BLaER1 (cell line): ENCODE results near the gene SYT17.
A peak's percentile ranks its signal among the peaks of the same experiment; 100 is the strongest.
"Not testable (repeated sequence)": the region's sequence is repeated elsewhere in the genome, so short reads cannot be mapped to it uniquely, and the experiment has no call there.

Experiments used
- H3K27ac ChIP-seq: shearing (Covaris generic); formaldehyde crosslinking; 2 replicates; pipeline ENCODE4 v1.8.1; 2022
- H3K27me3 ChIP-seq: shearing (Covaris generic); formaldehyde crosslinking; 2 replicates; pipeline ENCODE4 v1.8.1; 2022
- H3K36me3 ChIP-seq: shearing (Covaris generic); formaldehyde crosslinking; 2 replicates; pipeline ENCODE4 v1.8.1; 2022
- H3K4me1 ChIP-seq: shearing (Covaris generic); formaldehyde crosslinking; 2 replicates; pipeline ENCODE4 v1.8.1; 2022
- H3K4me2 ChIP-seq: shearing (Covaris generic); formaldehyde crosslinking; 2 replicates; pipeline ENCODE4 v1.8.1; 2022
- H3K4me3 ChIP-seq: shearing (Covaris generic); formaldehyde crosslinking; 2 replicates; pipeline ENCODE4 v1.8.1; 2022
- H3K9ac ChIP-seq: shearing (Covaris generic); formaldehyde crosslinking; 2 replicates; pipeline ENCODE4 v1.8.1; 2022
- H3K9me3 ChIP-seq: shearing (Covaris generic); formaldehyde crosslinking; 2 replicates; pipeline ENCODE4 v1.8.1; 2022
- H4K20me1 ChIP-seq: shearing (Covaris generic); formaldehyde crosslinking; 2 replicates; pipeline ENCODE4 v1.8.1; 2022
- Cebpa-rat ChIP-seq: shearing (Covaris generic); IDR thresholded peaks from 2 replicates; pipeline ENCODE4 v1.8.1; 2022

Gene SYT17

GRCh38 chr16:19183187-19183586, 15.1 kb downstream of the SYT17 start:
- H3K4me3 ChIP-seq = no peak overlapping the region
- H3K27me3 ChIP-seq = no peaks in the 10 kb centered on the region
- H3K9me3 ChIP-seq = no peaks in the 10 kb centered on the region
- H3K4me2 ChIP-seq = no peak overlapping the region
- no peak overlapping the region for H3K9ac ChIP-seq
- no peaks in the 10 kb centered on the region for H3K4me1 ChIP-seq
- TF ChIP-seq Cebpa-rat = no peak
- no peak overlapping the region for H3K27ac ChIP-seq
- no peaks in the 10 kb centered on the region for H4K20me1 ChIP-seq
- no peaks in the 10 kb centered on the region for H3K36me3 ChIP-seq

- Histone ChIP-seq H3K4me3 (no peak overlapping the region), H4K20me1 (no peaks in the 10 kb centered on the region), H3K27ac (no peak overlapping the region), H3K4me1 (no peaks in the 10 kb centered on the region), H3K9ac (no peak overlapping the region), H3K9me3 (no peaks in the 10 kb centered on the region), H3K4me2 (no peak overlapping the region), H3K36me3 (no peaks in the 10 kb centered on the region), H3K27me3 (no peaks in the 10 kb centered on the region)
- TF ChIP-seq Cebpa-rat = no peak
Observed at GRCh38 chr16:19184823-19185509, 16.9 kb downstream of the SYT17 start.

- H3K27ac ChIP-seq = no peak overlapping the region
- H4K20me1 ChIP-seq = no peaks in the 10 kb centered on the region
- no peaks in the 10 kb centered on the region for H3K4me1 ChIP-seq
- H3K9ac ChIP-seq = no peak overlapping the region
- no peak overlapping the region for H3K4me3 ChIP-seq
- H3K36me3 ChIP-seq = no peaks in the 10 kb centered on the region
- no peak for TF ChIP-seq Cebpa-rat
- H3K9me3 ChIP-seq = no peaks in the 10 kb centered on the region
- no peaks in the 10 kb centered on the region for H3K27me3 ChIP-seq
- H3K4me2 ChIP-seq = no peak overlapping the region
Observed at GRCh38 chr16:19185510-19185851, 17.4 kb downstream of the SYT17 start.

- no peaks in the 10 kb centered on the region for H3K27me3 ChIP-seq
- H3K4me3 ChIP-seq = no peak overlapping the region
- H3K27ac ChIP-seq = no peak overlapping the region
- TF ChIP-seq Cebpa-rat = no peak
- H3K4me1 ChIP-seq = no peaks in the 10 kb centered on the region
- no peaks in the 10 kb centered on the region for H3K9me3 ChIP-seq
- no peak overlapping the region for H3K9ac ChIP-seq
- no peaks in the 10 kb centered on the region for H4K20me1 ChIP-seq
- H3K4me2 ChIP-seq = no peak overlapping the region
- no peaks in the 10 kb centered on the region for H3K36me3 ChIP-seq
Observed at GRCh38 chr16:19186408-19186807, 18.4 kb downstream of the SYT17 start.

GRCh38 chr16:19187961-19188360, 19.9 kb downstream of the SYT17 start:
- H4K20me1 ChIP-seq = not testable (repeated sequence)

GRCh38 chr16:19188406-19188805, 20.4 kb downstream of the SYT17 start:
- H3K9me3 ChIP-seq = no peaks in the 10 kb centered on the region
- H3K4me1 ChIP-seq = no peaks in the 10 kb centered on the region
- H3K27ac ChIP-seq = no peak overlapping the region
- H3K4me2 ChIP-seq = no peak overlapping the region
- H3K9ac ChIP-seq = no peak overlapping the region
- H3K36me3 ChIP-seq = no peaks in the 10 kb centered on the region
- H3K4me3 ChIP-seq = no peak overlapping the region
- H3K27me3 ChIP-seq = no peaks in the 10 kb centered on the region
- no peaks in the 10 kb centered on the region for H4K20me1 ChIP-seq
- no peak for TF ChIP-seq Cebpa-rat

More at GRCh38 chr16:19187961-19188360, 19.9 kb downstream of the SYT17 start:
- not testable (repeated sequence) for H3K9ac ChIP-seq, H3K36me3 ChIP-seq, H3K9me3 ChIP-seq, H3K4me3 ChIP-seq, H3K27ac ChIP-seq, H3K4me1 ChIP-seq, H3K27me3 ChIP-seq, H3K4me2 ChIP-seq

GRCh38 chr16:19192865-19193264, 24.8 kb downstream of the SYT17 start:
- H3K9me3 ChIP-seq = no peaks in the 10 kb centered on the region
- H3K36me3 ChIP-seq = no peaks in the 10 kb centered on the region
- no peaks in the 10 kb centered on the region for H4K20me1 ChIP-seq
- H3K4me2 ChIP-seq = no peak overlapping the region
- H3K4me1 ChIP-seq = no peaks in the 10 kb centered on the region
- no peak overlapping the region for H3K4me3 ChIP-seq
- TF ChIP-seq Cebpa-rat = no peak
- H3K27me3 ChIP-seq = no peaks in the 10 kb centered on the region
- no peak overlapping the region for H3K27ac ChIP-seq
- no peak overlapping the region for H3K9ac ChIP-seq

GRCh38 chr16:19196871-19197270, 28.8 kb downstream of the SYT17 start:
- Histone ChIP-seq H3K4me3 (no peak overlapping the region), H3K4me1 (no peaks in the 10 kb centered on the region), H3K27ac (no peak overlapping the region), H3K9me3 (peaks cover 16% of the 10 kb centered on the region), H3K27me3 (no peaks in the 10 kb centered on the region), H3K4me2 (no peak overlapping the region), H4K20me1 (no peaks in the 10 kb centered on the region), H3K9ac (no peak overlapping the region), H3K36me3 (no peaks in the 10 kb centered on the region)
- TF ChIP-seq Cebpa-rat = no peak

- H3K9ac ChIP-seq = no peak overlapping the region
Observed at GRCh38 chr16:19203374-19203966, 35.4 kb downstream of the SYT17 start.

GRCh38 chr16:19210280-19210924, 42.4 kb downstream of the SYT17 start:
- Histone ChIP-seq H3K4me2 (peak overlapping the region; percentile 75), H3K9me3 (peaks cover 30% of the 10 kb centered on the region), H3K4me3 (peak overlapping the region; percentile 46), H3K27ac (peak overlapping the region; percentile 77), H3K9ac (peak overlapping the region; percentile 60), H3K36me3 (no peaks in the 10 kb centered on the region), H3K4me1 (peaks cover 21% of the 10 kb centered on the region), H3K27me3 (no peaks in the 10 kb centered on the region), H4K20me1 (no peaks in the 10 kb centered on the region)
- TF ChIP-seq Cebpa-rat = no peak

More at GRCh38 chr16:19203374-19203966, 35.4 kb downstream of the SYT17 start:
- no peak overlapping the region for H3K4me2 ChIP-seq
- no peak for TF ChIP-seq Cebpa-rat
- H3K9me3 ChIP-seq = peaks cover 29% of the 10 kb centered on the region
- H4K20me1 ChIP-seq = no peaks in the 10 kb centered on the region
- H3K36me3 ChIP-seq = no peaks in the 10 kb centered on the region
- no peaks in the 10 kb centered on the region for H3K4me1 ChIP-seq
- H3K27me3 ChIP-seq = no peaks in the 10 kb centered on the region
- no peak overlapping the region for H3K27ac ChIP-seq
- no peak overlapping the region for H3K4me3 ChIP-seq
